ENCODE results near the gene TCEANC.

- TF ChIP-seq ZNF426 (tag by site-specific recombination; IDR thresholded peaks at IDR 0.05): no peak
- TF ChIP-seq CTCF (tag by site-specific recombination; IDR thresholded peaks at IDR 0.05): no peak
- TF ChIP-seq ZSCAN18 (tag by site-specific recombination; IDR thresholded peaks at IDR 0.05): no peak
- no peak for TF ChIP-seq ZNF747 (tag by site-specific recombination; IDR thresholded peaks at IDR 0.05)
- no peak for TF ChIP-seq ZNF544 (tag by site-specific recombination; IDR thresholded peaks at IDR 0.05)
- TF ChIP-seq ZNF324 (tag by site-specific recombination; IDR thresholded peaks at IDR 0.05): no peak
- TF ChIP-seq ZSCAN4 (tag by site-specific recombination; IDR thresholded peaks at IDR 0.05): no peak
- no peak for TF ChIP-seq PATZ1 (tag by site-specific recombination; IDR thresholded peaks at IDR 0.05)
- no peak for TF ChIP-seq ZNF146 (tag by site-specific recombination; IDR thresholded peaks at IDR 0.05)
- no peak for TF ChIP-seq ZBTB49 (tag by site-specific recombination; IDR thresholded peaks at IDR 0.05; ENCODE audit: low read depth)
- no peak for TF ChIP-seq SALL2 (tag by site-specific recombination; IDR thresholded peaks at IDR 0.05; ENCODE audit: borderline replicate concordance)
Measured at GRCh38 chrX:13702111-13702789, 49.3 kb downstream of the TCEANC start.
